CD14-positive monocyte (primary cell): Measurements from ENCODE around the gene KIF3C. TPM values are rescaled to one million over a fixed set of nuclear protein-coding genes. Genes with fewer than 3 reads are reported as not detected.
A peak's percentile ranks its signal among the peaks of the same experiment; 100 is the strongest.
"Not testable (repeated sequence)": the region's sequence is repeated elsewhere in the genome, so short reads cannot be mapped to it uniquely, and the experiment has no call there.

Experiments
- DNase-seq, 3 donors: peaks; one replicate each; pipeline ENCODE4 v3.0.0-alpha.2; 2011 to 2022
- H2AFZ ChIP-seq: 2 replicates; pipeline ENCODE4 v1.6.0; 2012; ENCODE audit warnings: mild to moderate bottlenecking, low read depth, low read length, inconsistent platforms; ENCODE audit not compliant: insufficient read depth, poor library complexity, severe bottlenecking
- H3K27ac ChIP-seq, 2 donors: 1 replicate in 1 of 2; 2 replicates in 1 of 2; pipeline ENCODE4 v1.5.1; 2012 to 2013; ENCODE audit warnings: low read length in 2 of 2, control low read depth in 1 of 2, inconsistent platforms in 1 of 2, low read depth in 1 of 2, mild to moderate bottlenecking in 1 of 2
- H3K27me3 ChIP-seq, 2 donors: one replicate each; pipeline versions ENCODE4 v1.6.0 to v1.6.1; 2011 to 2013; ENCODE audit warnings: low read length in 2 of 2; ENCODE audit not compliant: control insufficient read depth in 2 of 2, insufficient read depth in 2 of 2
- H3K36me3 ChIP-seq, 2 donors: replicated peaks in 1 of 2; 1 replicate in 1 of 2; 2 replicates in 1 of 2; pipeline versions ENCODE4 v1.5.1 to v1.6.1; 2012 to 2013; ENCODE audit warnings: low read length in 2 of 2, control low read depth in 1 of 2, inconsistent platforms in 1 of 2, mild to moderate bottlenecking in 1 of 2; ENCODE audit not compliant: insufficient read depth in 2 of 2, control insufficient read depth in 1 of 2
- H3K4me1 ChIP-seq, 2 donors: 1 replicate in 1 of 2; 2 replicates in 1 of 2; pipeline versions ENCODE4 v1.5.1 to v1.6.1; 2012 to 2013; ENCODE audit warnings: low read length in 2 of 2, control low read depth in 1 of 2, inconsistent platforms in 1 of 2, mild to moderate bottlenecking in 1 of 2, moderate library complexity in 1 of 2; ENCODE audit not compliant: insufficient read depth in 2 of 2, control insufficient read depth in 1 of 2
- H3K4me2 ChIP-seq: replicated peaks from 2 replicates; pipeline ENCODE3; 2012; ENCODE audit warnings: low read length, moderate library complexity, mild to moderate bottlenecking; ENCODE audit not compliant: poor library complexity, severe bottlenecking; ENCODE audit errors: extremely low read depth
- H3K4me3 ChIP-seq, 3 experiments: fragments of 200-600 bp in 1 of 3; sonication (generic) in 1 of 3; replicated peaks in 1 of 3; 1 replicate in 2 of 3; 2 replicates in 1 of 3; pipeline ENCODE4 v1.5.1; 2011 to 2013; ENCODE audit warnings: low read length in 3 of 3, mild to moderate bottlenecking in 3 of 3, control low read depth in 2 of 3, low read depth in 2 of 3, inconsistent platforms in 1 of 3, moderate library complexity in 1 of 3
- H3K79me2 ChIP-seq: 2 replicates; pipeline ENCODE4 v1.6.0; 2012; ENCODE audit warnings: mild to moderate bottlenecking, control low read depth, inconsistent platforms, low read length, moderate library complexity; ENCODE audit not compliant: insufficient read depth
- H3K9ac ChIP-seq: 2 replicates; pipeline ENCODE4 v1.6.0; 2017; ENCODE audit warnings: low read length, mild to moderate bottlenecking; ENCODE audit not compliant: insufficient read depth, poor library complexity, severe bottlenecking
- H3K9me3 ChIP-seq, 2 donors: replicated peaks in 1 of 2; 1 replicate in 1 of 2; 2 replicates in 1 of 2; pipeline versions ENCODE4 v1.5.1 to v1.6.1; 2012 to 2013; ENCODE audit warnings: low read length in 2 of 2, control low read depth in 1 of 2; ENCODE audit not compliant: control insufficient read depth in 1 of 2, insufficient read depth in 1 of 2
- H4K20me1 ChIP-seq: 2 replicates; pipeline ENCODE4 v1.6.0; 2012; ENCODE audit warnings: mild to moderate bottlenecking, low read length, control low read depth, moderate library complexity; ENCODE audit not compliant: insufficient read depth
- H3K27ac Mint-ChIP-seq, 7 donors: one replicate each; pipeline ENCODE4 v1.8.0; 2020; ENCODE audit warnings: mild to moderate bottlenecking in 7 of 7, mixed read lengths in 7 of 7, moderate library complexity in 6 of 7, inconsistent platforms in 2 of 7
- H3K27me3 Mint-ChIP-seq, 3 donors: one replicate each; pipeline ENCODE4 v1.8.0; 2021 to 2022; ENCODE audit warnings: low read depth in 3 of 3, mild to moderate bottlenecking in 3 of 3, mixed read lengths in 3 of 3, moderate library complexity in 3 of 3, inconsistent platforms in 1 of 3
- H3K36me3 Mint-ChIP-seq, 2 donors: one replicate each; pipeline ENCODE4 v1.8.0; 2020; ENCODE audit warnings: mixed read lengths in 2 of 2, inconsistent platforms in 1 of 2, mild to moderate bottlenecking in 1 of 2
- H3K4me1 Mint-ChIP-seq: one replicate; pipeline ENCODE4 v1.8.0; 2020; ENCODE audit warnings: mild to moderate bottlenecking, mixed read lengths
- H3K4me3 Mint-ChIP-seq, 2 donors: one replicate each; pipeline ENCODE4 v1.8.0; 2020; ENCODE audit warnings: mild to moderate bottlenecking in 2 of 2, mixed read lengths in 2 of 2, moderate library complexity in 1 of 2
- H3K9me3 Mint-ChIP-seq, 7 donors: one replicate each; pipeline ENCODE4 v1.8.0; 2020 to 2022; ENCODE audit warnings: mixed read lengths in 7 of 7, mild to moderate bottlenecking in 6 of 7, moderate library complexity in 6 of 7, inconsistent platforms in 2 of 7
- CTCF ChIP-seq: fragments of 200-600 bp; IDR thresholded peaks from one replicate; pipeline ENCODE4 v1.8.0; 2022; ENCODE audit warnings: antibody characterized with exemption, mild to moderate bottlenecking
- WGBS: methylation state at CpG from one replicate; pipeline ENCODE4 v1.1.5; 2013; ENCODE audit warnings: missing lambda C conversion rate; ENCODE audit not compliant: insufficient coverage; 5-methylcytosine and 5-hydroxymethylcytosine counted together
- intact Hi-C, 2 donors: fragments of 100-400 bp; cut with micrococcal nuclease; formaldehyde crosslinking; loops; one replicate each; pipeline versions ENCODE4 v1.15.0 to v1.15.1; 2023
- polyA minus RNA-seq: library from RNA; depleted of rRNA, polyadenylated mRNA; stranded (reverse); fragments of >200 nt; gene quantifications from 2 replicates; pipeline ENCODE4 v1.2.3, GENCODE V29; 2012
- polyA plus RNA-seq, 3 donors: library from polyadenylated mRNA; depleted of rRNA in 1 of 3; unstranded in 2 of 3; stranded (reverse) in 1 of 3; fragments of 300-500 nt in 2 of 3; fragments of >200 nt in 1 of 3; fragmentation: Illumina TruSeq in 2 of 3; gene quantifications; 1 replicate in 2 of 3; 2 replicates in 1 of 3; pipeline ENCODE4 v1.2.3, GENCODE V29; 2012 to 2021
- total RNA-seq, 12 experiments: library from RNA in 1 of 12; stranded (reverse) in 1 of 12; fragments of 120-200 nt in 1 of 12; gene quantifications; one replicate each; pipeline ENCODE4 v1.2.4 and lab custom pipeline; 2013 to 2026; ENCODE audit warnings: mixed read lengths in 6 of 12, inconsistent platforms in 1 of 12

Gene KIF3C
- total RNA-seq (2013): 0.89 TPM
- polyA plus RNA-seq (under 1 TPM; 0.28 to 0.97 (median 0.47) TPM), polyA minus RNA-seq (0.83 and 0.88 TPM in 2 replicates), total RNA-seq (lab: John Stamatoyannopoulos, UW) (0.64 to 9.2 (median 1.8) reads per million in 11 experiments)

GRCh38 chr2:25982273-25982967 lies at the start of gene KIF3C:
KIF3C (minus strand) TSS chr2:25982497; CDS start chr2:25981917, 580 bp downstream.
- Histone ChIP-seq H3K9ac (peak within 1 kb of the TSS; percentile 53), H3K27ac (peak within 1 kb of the TSS in 1 of 2 donors; percentile 24), H3K36me3 (no peaks in the 10 kb centered on the region), H2AFZ (peak within 1 kb of the TSS; percentile 93), H3K4me3 (peak within 1 kb of the TSS; percentile 58 to 89 (median 74)), H3K79me2 (no peaks in the 10 kb centered on the region), H3K27me3 (no peaks in the 10 kb centered on the region), H3K4me1 (peaks cover 13 to 17% of the 10 kb centered on the region in 2 donors), H3K9me3 (no peaks in the 10 kb centered on the region), H4K20me1 (no peaks in the 10 kb centered on the region), H3K4me2 (peak within 1 kb of the TSS; percentile 87)
- Mint-ChIP-seq H3K4me3 (peak within 1 kb of the TSS; percentile 84 to 89), H3K27ac (peak within 1 kb of the TSS in 2 of 7 donors; percentile 30 to 64), H3K9me3 (peaks cover 0 to 3% (median 0%) of the 10 kb centered on the region in 7 donors), H3K36me3 (peaks cover 2% of the 10 kb centered on the region in 2 donors), H3K27me3 (peaks cover 0 to 12% (median 7%) of the 10 kb centered on the region in 3 donors), H3K4me1 (peaks cover 23% of the 10 kb centered on the region)
- peak; percentile 29 to 52 (median 38) for DNase-seq
- intact Hi-C loops: no loop called here
- TF ChIP-seq CTCF: no peak
- 0% methylated on average over 50 of the region's 58 CpGs for WGBS

DNA sequence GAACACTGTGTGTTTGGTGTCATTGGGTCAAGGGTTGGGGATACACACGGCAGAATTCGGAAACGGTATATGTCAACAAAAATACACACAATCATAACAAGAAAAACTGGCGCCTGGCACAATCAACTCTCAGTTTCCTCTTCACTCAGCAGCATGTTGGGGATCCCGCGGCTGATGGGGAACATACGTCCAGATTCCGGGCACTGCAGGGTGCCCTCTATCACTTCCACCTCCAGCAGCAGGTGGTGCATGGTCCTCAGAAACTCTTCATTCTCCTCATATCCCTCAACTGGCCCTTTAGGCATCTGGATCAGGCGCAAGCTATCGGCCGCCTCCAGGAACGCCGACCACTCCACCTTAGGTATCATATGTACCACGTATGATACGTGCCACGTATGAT lies 45.8 kb upstream of the KIF3C start:
- DNase-seq, H3K36me3 Mint-ChIP-seq, H3K27me3 ChIP-seq, H3K27ac Mint-ChIP-seq, H2AFZ ChIP-seq, H3K27ac ChIP-seq, H3K27me3 Mint-ChIP-seq, H4K20me1 ChIP-seq, H3K4me3 ChIP-seq, H3K9me3 Mint-ChIP-seq, H3K79me2 ChIP-seq, H3K4me2 ChIP-seq, H3K9ac ChIP-seq, H3K9me3 ChIP-seq, H3K36me3 ChIP-seq, H3K4me3 Mint-ChIP-seq, intact Hi-C loops: not testable (repeated sequence)
- WGBS: 98% methylated on average over 9 of the region's 16 CpGs
- peaks cover 11 to 19% of the 10 kb centered on the region in 2 donors for H3K4me1 ChIP-seq
- H3K4me1 Mint-ChIP-seq: peaks cover 18% of the 10 kb centered on the region
